Measurements from ENCODE around the gene ADISSP.

ADISSP gene

GRCh38 chr20:3711484-3711941 lies 56.0 kb downstream of the ADISSP start:
- DNase-seq: no peak

- DNase-seq: no peak
These were observed 56.7 kb downstream of the ADISSP start for GRCh38 chr20:3710703-3711483.

GRCh38 chr20:3710011-3710466 lies 57.5 kb downstream of the ADISSP start:
- no peak for DNase-seq

- no peak for DNase-seq
These were observed 60.0 kb downstream of the ADISSP start for GRCh38 chr20:3707508-3707899.

GRCh38 chr20:3706774-3707507 lies 60.6 kb downstream of the ADISSP start:
- no peak for DNase-seq

GRCh38 chr20:3705970-3706739 lies 61.4 kb downstream of the ADISSP start:
- DNase-seq: no peak

- DNase-seq: no peak
These were observed 62.0 kb downstream of the ADISSP start for GRCh38 chr20:3705491-3705969.

GRCh38 chr20:3704087-3704486 lies 63.5 kb downstream of the ADISSP start:
- no peak for DNase-seq
